CD4-positive, alpha-beta memory T cell (primary cell): ENCODE data around the gene CTNNA1. TPM values are rescaled to one million over a fixed set of nuclear protein-coding genes. Genes with fewer than 3 reads are reported as not detected.

Experiments used
- CTCF ChIA-PET: fragments of 350-600 bp; sonication (Branson Sonifier 250); formaldehyde crosslinking; loops from one replicate; lab custom pipeline; 2021; ENCODE audit warnings: inconsistent platforms; ENCODE audit not compliant: partially characterized antibody; lab: Charles Lee
- POLR2A ChIA-PET: fragments of 350-600 bp; sonication (Branson Sonifier 250); formaldehyde crosslinking; loops from one replicate; lab custom pipeline; 2021; ENCODE audit not compliant: partially characterized antibody; lab: Charles Lee
- DNase-seq, 5 donors: peaks; one replicate each; pipeline versions ENCODE4 v3.0.0 to v3.0.0-alpha.2; 2020 to 2022; ENCODE audit warnings: mixed read lengths in 1 of 5
- H3K27ac ChIP-seq: one replicate; pipeline ENCODE4 v1.7.0; 2013; ENCODE audit warnings: low read depth, low read length
- H3K27me3 ChIP-seq: 2 replicates; pipeline ENCODE4 v1.7.0; 2013; ENCODE audit warnings: mild to moderate bottlenecking, low read length, moderate library complexity; ENCODE audit not compliant: insufficient read depth
- H3K36me3 ChIP-seq: 2 replicates; pipeline ENCODE4 v1.7.0; 2013; ENCODE audit warnings: mild to moderate bottlenecking, low read length, moderate library complexity; ENCODE audit not compliant: insufficient read depth
- H3K4me1 ChIP-seq: 2 replicates; pipeline ENCODE4 v1.7.0; 2013; ENCODE audit warnings: mild to moderate bottlenecking, low read length, moderate library complexity; ENCODE audit not compliant: insufficient read depth
- H3K4me3 ChIP-seq, 2 donors: one replicate each; pipeline ENCODE4 v1.7.0; 2013; ENCODE audit warnings: low read length in 2 of 2, mild to moderate bottlenecking in 1 of 2
- H3K9me3 ChIP-seq, 2 donors: one replicate each; pipeline ENCODE4 v1.7.0; 2013; ENCODE audit warnings: low read length in 2 of 2, control low read depth in 1 of 2; ENCODE audit not compliant: control insufficient read depth in 1 of 2
- H3K27ac Mint-ChIP-seq, 7 donors: one replicate each; pipeline ENCODE4 v1.8.0; 2020 to 2021; ENCODE audit warnings: mixed read lengths in 7 of 7, mild to moderate bottlenecking in 6 of 7, inconsistent platforms in 3 of 7, moderate library complexity in 3 of 7
- H3K27me3 Mint-ChIP-seq, 2 donors: one replicate each; pipeline ENCODE4 v1.8.0; 2020 to 2021; ENCODE audit warnings: mixed read lengths in 2 of 2
- H3K36me3 Mint-ChIP-seq, 2 donors: one replicate each; pipeline ENCODE4 v1.8.0; 2020 to 2021; ENCODE audit warnings: mixed read lengths in 2 of 2, inconsistent platforms in 1 of 2, mild to moderate bottlenecking in 1 of 2
- H3K4me1 Mint-ChIP-seq, 4 donors: one replicate each; pipeline ENCODE4 v1.8.0; 2020 to 2021; ENCODE audit warnings: mixed read lengths in 4 of 4, mild to moderate bottlenecking in 1 of 4
- H3K4me3 Mint-ChIP-seq, 8 donors: one replicate each; pipeline ENCODE4 v1.8.0; 2020 to 2021; ENCODE audit warnings: mixed read lengths in 8 of 8, mild to moderate bottlenecking in 7 of 8, moderate library complexity in 6 of 8, inconsistent platforms in 3 of 8
- H3K9me3 Mint-ChIP-seq, 8 donors: one replicate each; pipeline ENCODE4 v1.8.0; 2020 to 2021; ENCODE audit warnings: mixed read lengths in 8 of 8, mild to moderate bottlenecking in 5 of 8, inconsistent platforms in 3 of 8, moderate library complexity in 1 of 8
- intact Hi-C: fragments of 100-400 bp; cut with micrococcal nuclease; formaldehyde crosslinking; loops from one replicate; pipeline ENCODE4 v1.15.1; 2023
- polyA plus RNA-seq, 2 donors: library from polyadenylated mRNA; unstranded; fragments of 300-500 nt; fragmentation: Illumina TruSeq; gene quantifications; one replicate each; pipeline ENCODE4 v1.2.3, GENCODE V29; 2021
- total RNA-seq, 2 experiments: library from RNA; stranded (reverse); gene quantifications; one replicate each; pipeline ENCODE4 v1.2.3, GENCODE V29; 2021

The CTNNA1 gene
- total and polyA plus RNA-seq, 4 experiments from 2014 or later, result 10.1 to 26.1 (median 17.4) TPM

- H3K36me3 Mint-ChIP-seq, result peaks cover 8 to 19% of the 10 kb centered on the region in 2 donors
- Histone ChIP-seq H3K27me3 (no peaks in the 10 kb centered on the region), H3K4me1 (no peaks in the 10 kb centered on the region), H3K27ac (no peak overlapping the region), H3K36me3 (no peaks in the 10 kb centered on the region), H3K9me3 (no peaks in the 10 kb centered on the region), H3K4me3 (no peak overlapping the region)
- no peaks in the 10 kb centered on the region for H3K27me3 Mint-ChIP-seq
- no peaks in the 10 kb centered on the region for H3K4me1 Mint-ChIP-seq
- POLR2A ChIA-PET, result no interaction called here
- intact Hi-C loops, result no loop called here
- no peak overlapping the region for H3K4me3 Mint-ChIP-seq
- H3K27ac Mint-ChIP-seq, result no peak overlapping the region
- H3K9me3 Mint-ChIP-seq, result no peaks in the 10 kb centered on the region
- DNase-seq, result no peak
- CTCF ChIA-PET, result no interaction called here
These were observed 193.8 kb downstream of the CTNNA1 start for GRCh38 chr5:138946831-138947560.

- H3K4me3 Mint-ChIP-seq, result no peak overlapping the region
- H3K27me3 Mint-ChIP-seq, result no peaks in the 10 kb centered on the region
- peaks cover under 1 to 7% (median 4%) of the 10 kb centered on the region in 4 donors for H3K4me1 Mint-ChIP-seq
- POLR2A ChIA-PET, result no interaction called here
- H3K36me3 ChIP-seq, result no peaks in the 10 kb centered on the region
- intact Hi-C loops, result no loop called here
- no peaks in the 10 kb centered on the region for H3K27me3 ChIP-seq
- no peak overlapping the region for H3K4me3 ChIP-seq
- H3K36me3 Mint-ChIP-seq, result peaks cover 6 to 14% of the 10 kb centered on the region in 2 donors
- H3K9me3 ChIP-seq, result no peaks in the 10 kb centered on the region
- no peaks in the 10 kb centered on the region for H3K9me3 Mint-ChIP-seq
- no peak for DNase-seq
- H3K27ac ChIP-seq, result no peak overlapping the region
- CTCF ChIA-PET, result no interaction called here
- H3K4me1 ChIP-seq, result peaks cover 3% of the 10 kb centered on the region
- peak overlapping the region in 1 of 7 donors; percentile 53 for H3K27ac Mint-ChIP-seq
These were observed 194.6 kb downstream of the CTNNA1 start for GRCh38 chr5:138947780-138948179.

- H3K4me3 Mint-ChIP-seq, result no peak overlapping the region
- Histone ChIP-seq H3K27me3 (no peaks in the 10 kb centered on the region), H3K9me3 (no peaks in the 10 kb centered on the region), H3K36me3 (no peaks in the 10 kb centered on the region), H3K4me1 (peaks cover 12% of the 10 kb centered on the region), H3K27ac (no peak overlapping the region), H3K4me3 (no peak overlapping the region)
- H3K4me1 Mint-ChIP-seq, result peaks cover 8 to 15% (median 12%) of the 10 kb centered on the region in 4 donors
- intact Hi-C loops, result no loop called here
- DNase-seq, result no peak
- ChIA-PET CTCF (no interaction called here), POLR2A (no interaction called here)
- H3K27ac Mint-ChIP-seq, result peak overlapping the region in 1 of 7 donors; percentile 17
- peaks cover 3 to 12% of the 10 kb centered on the region in 2 donors for H3K36me3 Mint-ChIP-seq
- H3K9me3 Mint-ChIP-seq, result no peaks in the 10 kb centered on the region
- H3K27me3 Mint-ChIP-seq, result no peaks in the 10 kb centered on the region
These were observed 195.4 kb downstream of the CTNNA1 start for GRCh38 chr5:138948471-138949222.

GRCh38 chr5:138949223-138949574, 196.0 kb downstream of the CTNNA1 start:
- H3K27me3 ChIP-seq, result no peaks in the 10 kb centered on the region
- no peaks in the 10 kb centered on the region for H3K27me3 Mint-ChIP-seq
- H3K9me3 Mint-ChIP-seq, result no peaks in the 10 kb centered on the region
- POLR2A ChIA-PET, result no interaction called here
- no peak overlapping the region for H3K4me3 Mint-ChIP-seq
- DNase-seq, result no peak
- peaks cover 3 to 12% of the 10 kb centered on the region in 2 donors for H3K36me3 Mint-ChIP-seq
- H3K9me3 ChIP-seq, result no peaks in the 10 kb centered on the region
- H3K4me1 Mint-ChIP-seq, result peaks cover 11 to 21% (median 16%) of the 10 kb centered on the region in 4 donors
- no peaks in the 10 kb centered on the region for H3K36me3 ChIP-seq
- no peak overlapping the region for H3K27ac ChIP-seq
- no peak overlapping the region for H3K27ac Mint-ChIP-seq
- intact Hi-C loops, result no loop called here
- peaks cover 17% of the 10 kb centered on the region for H3K4me1 ChIP-seq
- CTCF ChIA-PET, result no interaction called here
- no peak overlapping the region for H3K4me3 ChIP-seq

- Mint-ChIP-seq H3K9me3 (no peaks in the 10 kb centered on the region), H3K4me1 (peaks cover 11 to 22% (median 16%) of the 10 kb centered on the region in 4 donors), H3K27me3 (no peaks in the 10 kb centered on the region), H3K4me3 (no peak overlapping the region), H3K36me3 (peaks cover 3 to 12% of the 10 kb centered on the region in 2 donors), H3K27ac (peak overlapping the region in 1 of 7 donors; percentile 57)
- Histone ChIP-seq H3K4me3 (no peak overlapping the region), H3K4me1 (peaks cover 18% of the 10 kb centered on the region), H3K9me3 (no peaks in the 10 kb centered on the region), H3K36me3 (no peaks in the 10 kb centered on the region), H3K27me3 (no peaks in the 10 kb centered on the region), H3K27ac (no peak overlapping the region)
- intact Hi-C loops, result no loop called here
- no peak for DNase-seq
- CTCF ChIA-PET, result no interaction called here
- POLR2A ChIA-PET, result no interaction called here
These were observed 196.8 kb downstream of the CTNNA1 start for GRCh38 chr5:138949988-138950387.

- peaks cover 0 to 12% of the 10 kb centered on the region in 2 donors for H3K36me3 Mint-ChIP-seq
- no peaks in the 10 kb centered on the region for H3K27me3 Mint-ChIP-seq
- no peaks in the 10 kb centered on the region for H3K27me3 ChIP-seq
- H3K9me3 ChIP-seq, result no peaks in the 10 kb centered on the region
- intact Hi-C loops, result no loop called here
- peaks cover 18% of the 10 kb centered on the region for H3K4me1 ChIP-seq
- H3K4me3 ChIP-seq, result no peak overlapping the region
- H3K4me1 Mint-ChIP-seq, result peaks cover 11 to 22% (median 16%) of the 10 kb centered on the region in 4 donors
- no peaks in the 10 kb centered on the region for H3K9me3 Mint-ChIP-seq
- H3K36me3 ChIP-seq, result no peaks in the 10 kb centered on the region
- ChIA-PET POLR2A (no interaction called here), CTCF (no interaction called here)
- DNase-seq, result no peak
- peak overlapping the region in 2 of 7 donors; percentile 1 to 57 for H3K27ac Mint-ChIP-seq
- no peak overlapping the region for H3K27ac ChIP-seq
- H3K4me3 Mint-ChIP-seq, result no peak overlapping the region
These were observed 197.3 kb downstream of the CTNNA1 start for GRCh38 chr5:138950421-138951031.
